IMR-90 (cell line): ENCODE results near the gene SSPN. TPM values are rescaled to one million over a fixed set of nuclear protein-coding genes. Genes with fewer than 3 reads are reported as not detected.

Experiments used
- ATAC-seq: fragments of 200-7000 bp; cut with Tn5 transposase; 2 replicates; pipeline ENCODE4 v1.9.1; 2020; ENCODE audit warnings: low read depth, mild to moderate bottlenecking, moderate library complexity
- BruUV-seq: library from RNA; stranded (reverse); fragments of 400-500 nt; replicated peaks from 2 replicates; lab custom pipeline; 2021; lab: Mats Ljungman, UMichigan
- CTCF ChIA-PET: fragments of 300-600 bp; formaldehyde crosslinking; extraction: SDS; loops from one replicate; lab custom pipeline; 2021; ENCODE audit warnings: antibody characterized with exemption; lab: Yijun Ruan, JAX
- POLR2A ChIA-PET: fragments of 300-600 bp; sonication (Branson Sonifier 250); formaldehyde crosslinking; loops from one replicate; lab custom pipeline; 2022; ENCODE audit warnings: antibody characterized with exemption; ENCODE audit not compliant: unreplicated experiment; lab: Charles Lee
- DNase-seq: peaks from one replicate; pipeline ENCODE4 v3.0.0; 2013
- H2AFZ ChIP-seq: replicated peaks from 2 replicates; pipeline ENCODE3; 2013; ENCODE audit warnings: low read length, mild to moderate bottlenecking; ENCODE audit not compliant: poor library complexity
- H2AK5ac ChIP-seq: 2 replicates; pipeline ENCODE4 v1.6.1; 2013; ENCODE audit warnings: low read depth, low read length, inconsistent platforms
- H2AK9ac ChIP-seq: replicated peaks from 2 replicates; pipeline ENCODE3; 2013; ENCODE audit warnings: mild to moderate bottlenecking, low read depth, low read length, moderate library complexity; ENCODE audit not compliant: poor library complexity
- H2BK120ac ChIP-seq: 2 replicates; pipeline ENCODE4 v1.6.1; 2013; ENCODE audit warnings: low read depth, low read length, inconsistent platforms
- H2BK15ac ChIP-seq: 3 replicates; pipeline ENCODE4 v1.6.1; 2013; ENCODE audit warnings: low read depth, low read length, inconsistent platforms
- H2BK20ac ChIP-seq: 2 replicates; pipeline ENCODE4 v1.6.1; 2013; ENCODE audit warnings: low read depth, mild to moderate bottlenecking, inconsistent platforms, low read length, moderate library complexity
- H2BK5ac ChIP-seq: 2 replicates; pipeline ENCODE4 v1.6.1; 2013; ENCODE audit warnings: mild to moderate bottlenecking, low read depth, low read length, inconsistent platforms; ENCODE audit not compliant: poor library complexity, severe bottlenecking
- H3K14ac ChIP-seq: replicated peaks from 2 replicates; pipeline ENCODE4 v1.6.1; 2013; ENCODE audit warnings: low read depth, low read length, inconsistent platforms
- H3K18ac ChIP-seq: 2 replicates; pipeline ENCODE4 v1.6.1; 2013; ENCODE audit warnings: low read depth, low read length, control low read depth
- H3K23ac ChIP-seq: 2 replicates; pipeline ENCODE4 v1.6.1; 2013; ENCODE audit warnings: low read depth, low read length, inconsistent platforms
- H3K27ac ChIP-seq: 2 replicates; pipeline ENCODE4 v1.5.1; 2013; ENCODE audit warnings: mild to moderate bottlenecking, control low read depth, low read length; ENCODE audit not compliant: insufficient read depth
- H3K27me3 ChIP-seq: 2 replicates; pipeline ENCODE4 v1.6.1; 2013; ENCODE audit warnings: low read length; ENCODE audit not compliant: control insufficient read depth, insufficient read depth
- H3K36me3 ChIP-seq: 2 replicates; pipeline ENCODE4 v1.6.1; 2013; ENCODE audit warnings: low read length, mixed read lengths; ENCODE audit not compliant: control insufficient read depth, insufficient read depth
- H3K4ac ChIP-seq: 2 replicates; pipeline ENCODE4 v1.6.1; 2013; ENCODE audit warnings: low read depth, low read length, inconsistent platforms
- H3K4me1 ChIP-seq: 2 replicates; pipeline ENCODE4 v1.6.1; 2013; ENCODE audit warnings: low read length, mixed read lengths; ENCODE audit not compliant: control insufficient read depth, insufficient read depth
- H3K4me2 ChIP-seq: 2 replicates; pipeline ENCODE4 v1.6.1; 2013; ENCODE audit warnings: low read depth, mild to moderate bottlenecking, control low read depth, low read length, moderate library complexity
- H3K4me3 ChIP-seq: 2 replicates; pipeline ENCODE4 v1.5.1; 2013; ENCODE audit warnings: low read depth, mild to moderate bottlenecking, control low read depth, low read length, moderate library complexity; ENCODE audit not compliant: insufficient read depth
- H3K56ac ChIP-seq: 2 replicates; pipeline ENCODE4 v1.6.1; 2013; ENCODE audit warnings: low read length, inconsistent platforms; ENCODE audit not compliant: insufficient read depth; ENCODE audit errors: extremely low read depth
- H3K79me1 ChIP-seq, 2 experiments: 2 replicates each; pipeline ENCODE4 v1.6.1; 2013; ENCODE audit warnings: low read length in 2 of 2, inconsistent platforms in 1 of 2, low read depth in 1 of 2
- H3K9ac ChIP-seq: 2 replicates; pipeline ENCODE4 v1.6.1; 2013; ENCODE audit warnings: low read depth, low read length, control low read depth
- H3K9me1 ChIP-seq: 2 replicates; pipeline ENCODE4 v1.6.1; 2013; ENCODE audit warnings: low read length, inconsistent platforms; ENCODE audit not compliant: insufficient read depth
- H3K9me3 ChIP-seq: 2 replicates; pipeline ENCODE4 v1.6.1; 2013; ENCODE audit warnings: low read length; ENCODE audit not compliant: control insufficient read depth, insufficient read depth
- H4K20me1 ChIP-seq: 2 replicates; pipeline ENCODE4 v1.6.1; 2013; ENCODE audit warnings: low read length, inconsistent platforms; ENCODE audit not compliant: insufficient read depth
- H4K5ac ChIP-seq: 2 replicates; pipeline ENCODE4 v1.6.1; 2013; ENCODE audit warnings: mild to moderate bottlenecking, low read depth, low read length, control low read depth
- H4K8ac ChIP-seq, 2 experiments: 2 replicates each; pipeline ENCODE4 v1.6.1; 2013; ENCODE audit warnings: low read depth in 2 of 2, low read length in 2 of 2, control low read depth in 1 of 2, inconsistent platforms in 1 of 2
- H4K91ac ChIP-seq: 2 replicates; pipeline ENCODE4 v1.6.1; 2013; ENCODE audit warnings: low read depth, low read length, inconsistent platforms; ENCODE audit not compliant: insufficient read depth
- CEBPB ChIP-seq: IDR thresholded peaks from 2 replicates; pipeline ENCODE4 v1.6.1; 2012; ENCODE audit warnings: low read depth, low read length, improper control_type of control experiment
- CHD1 ChIP-seq: IDR thresholded peaks from 2 replicates; pipeline ENCODE4 v1.6.1; 2012; ENCODE audit warnings: low read depth, low read length, improper control_type of control experiment
- MXI1 ChIP-seq: IDR thresholded peaks from 2 replicates; pipeline ENCODE4 v1.6.1; 2012; ENCODE audit warnings: low read depth, mild to moderate bottlenecking, low read length, moderate library complexity, borderline replicate concordance
- POLR2A ChIP-seq: IDR thresholded peaks from 2 replicates; pipeline ENCODE4 v1.6.1; 2012; ENCODE audit warnings: mild to moderate bottlenecking, low read depth, low read length
- RCOR1 ChIP-seq: IDR thresholded peaks from 2 replicates; pipeline ENCODE4 v1.6.1; 2012; ENCODE audit warnings: mild to moderate bottlenecking, low read length, improper control_type of control experiment; ENCODE audit not compliant: insufficient replicate concordance
- RFX5 ChIP-seq: IDR thresholded peaks from 2 replicates; pipeline ENCODE4 v1.8.0; 2012; ENCODE audit warnings: low read depth, mild to moderate bottlenecking, low read length, moderate library complexity
- SMC3 ChIP-seq: fragments of 150-350 bp; IDR thresholded peaks from 2 replicates; pipeline ENCODE4 v1.6.1; 2016; ENCODE audit warnings: low read depth, mild to moderate bottlenecking, antibody characterized with exemption, low read length, moderate library complexity
- WGBS, 2 experiments: methylation state at CpG; one replicate each; pipeline versions ENCODE4 v1.1.5 to v1.1.7; 2013; ENCODE audit warnings: missing lambda C conversion rate in 2 of 2; ENCODE audit not compliant: insufficient read length in 1 of 2; ENCODE audit errors: extremely low coverage in 2 of 2; 5-methylcytosine and 5-hydroxymethylcytosine counted together
- dilution Hi-C: fragments of 300-500 bp; cut with HindIII; formaldehyde crosslinking; loops from one replicate; pipeline ENCODE4 v1.14.3; 2018; ENCODE audit warnings: low sequenced_read_pairs; ENCODE audit not compliant: unreplicated experiment
- in situ Hi-C: fragments of 300-500 bp; cut with MboI; formaldehyde crosslinking; loops from 3 replicates; pipeline ENCODE4 v1.14.3; 2019; ENCODE audit warnings: low sequenced_read_pairs, inconsistent platforms, mixed read lengths
- intact Hi-C: fragments of 100-400 bp; cut with micrococcal nuclease; formaldehyde crosslinking; loops from 2 replicates; pipeline ENCODE4 v1.10.0; 2022
- polyA plus RNA-seq, 3 experiments: library from polyadenylated mRNA; depleted of rRNA; stranded (reverse); fragments of >200 nt; gene quantifications; 2 replicates each; pipeline ENCODE4 v1.2.3, GENCODE V29; 2012; ENCODE audit warnings: low replicate concordance in 1 of 3
- total RNA-seq: library from RNA; depleted of rRNA; stranded (reverse); fragments of >200 nt; gene quantifications from 2 replicates; pipeline ENCODE4 v1.2.3, GENCODE V29; 2012
- TF ChIP-seq, protein P1 (sequence below): conservative IDR thresholded peaks from 2 replicates; pipeline ENCODE4 v1.5.1; 2012; ENCODE audit warnings: mild to moderate bottlenecking, low read depth, low read length, improper control_type of control experiment
- TF ChIP-seq, protein P2 (sequence below): fragments of 150-350 bp; IDR thresholded peaks from 2 replicates; pipeline ENCODE4 v1.6.1; 2016; ENCODE audit warnings: low read depth, mild to moderate bottlenecking, low read length, moderate library complexity, borderline replicate concordance
- TF ChIP-seq, protein P3 (sequence below): fragments of 150-350 bp; IDR thresholded peaks from 2 replicates; pipeline ENCODE4 v1.6.1; 2017; ENCODE audit warnings: mild to moderate bottlenecking, antibody characterized with exemption, low read length, low read depth

The SSPN gene
- total and polyA plus RNA-seq, 2 of the 4 experiments (the other 2 are of a cell fraction): 3.5 to 5.6 TPM

DNA sequence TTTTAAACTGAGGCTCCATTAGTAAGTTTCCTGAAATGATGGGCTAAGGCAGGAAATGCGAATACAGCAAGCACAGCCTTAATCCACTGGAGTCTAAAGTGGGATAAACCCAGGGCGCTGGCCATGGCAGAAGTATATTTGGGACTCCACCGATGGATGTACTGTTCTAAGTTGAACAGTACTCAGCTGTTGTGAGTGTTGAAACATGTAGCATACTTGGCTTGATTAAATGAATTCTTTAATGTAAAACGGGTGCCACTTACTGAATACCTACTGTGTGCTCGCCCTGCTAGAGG lies 996 bp downstream of the SSPN start:
- ChIA-PET CTCF (interaction anchor here (1.1 kb wide), 1 partner anchor 45 kb away, joined by 3 read pairs; no protein-coding TSS in a partner anchor), POLR2A (no interaction called here)
- Histone ChIP-seq H3K27ac (no peak overlapping the region), H2BK20ac (peak overlapping the region; percentile 60; the same call in 1 of the 2 replicates), H3K9ac (peak overlapping the region; percentile 73; the same call in 1 of the 2 replicates), H3K14ac (peak overlapping the region; percentile 92), H3K18ac (peak overlapping the region; percentile 26), H3K56ac (peak overlapping the region; percentile 72), H3K9me1 (no peaks in the 10 kb centered on the region), H2AK5ac (0 out of 2 replicates have a peak overlapping the region, but pooled peaks have one; percentile 28), H3K23ac (peak overlapping the region; percentile 87; the same call in 1 of the 2 replicates), H3K4ac (peak overlapping the region; percentile 90; the same call in 1 of the 2 replicates), H4K91ac (peak overlapping the region; percentile 91), H3K4me1 (peaks cover 2% of the 10 kb centered on the region), H4K8ac (peak overlapping the region; percentile 86 to 97), H4K5ac (peak overlapping the region; percentile 35; the same call in 1 of the 2 replicates), H3K79me1 (peaks cover 4 to 5% of the 10 kb centered on the region in 2 experiments; a peak in 1 of 4 replicates), H2BK120ac (peak overlapping the region; percentile 71), H3K27me3 (no peaks in the 10 kb centered on the region), H2AK9ac (no peak overlapping the region), H3K36me3 (no peaks in the 10 kb centered on the region), H4K20me1 (no peaks in the 10 kb centered on the region), H3K4me2 (peak overlapping the region; percentile 93), H3K4me3 (peak overlapping the region; percentile 51), H3K9me3 (no peaks in the 10 kb centered on the region), H2BK5ac (peak overlapping the region; percentile 71), H2BK15ac (peak overlapping the region; percentile 78; the same call in 2 of the 3 replicates), H2AFZ (peak overlapping the region; percentile 98)
- dilution Hi-C loops: no loop called here
- in situ Hi-C loops: no loop called here
- peak; percentile 25 for DNase-seq
- no TSS peak for BruUV-seq
- intact Hi-C loops: loop anchor here (5.0 kb wide), 2 partner anchors 69 to 456 kb away; partner anchors contain the start of gene BHLHE41
- 50% methylated on average over 2 of the region's 5 CpGs; no CpG with 5 or more reads in 1 of the 2 experiments for WGBS, 2 experiments
- TF ChIP-seq RFX5 (no peak), CHD1 (no peak), SMC3 (no peak), POLR2A (no peak), CEBPB (no peak), RCOR1 (no peak), MXI1 (no peak)
- TF ChIP-seq, protein P1, sequence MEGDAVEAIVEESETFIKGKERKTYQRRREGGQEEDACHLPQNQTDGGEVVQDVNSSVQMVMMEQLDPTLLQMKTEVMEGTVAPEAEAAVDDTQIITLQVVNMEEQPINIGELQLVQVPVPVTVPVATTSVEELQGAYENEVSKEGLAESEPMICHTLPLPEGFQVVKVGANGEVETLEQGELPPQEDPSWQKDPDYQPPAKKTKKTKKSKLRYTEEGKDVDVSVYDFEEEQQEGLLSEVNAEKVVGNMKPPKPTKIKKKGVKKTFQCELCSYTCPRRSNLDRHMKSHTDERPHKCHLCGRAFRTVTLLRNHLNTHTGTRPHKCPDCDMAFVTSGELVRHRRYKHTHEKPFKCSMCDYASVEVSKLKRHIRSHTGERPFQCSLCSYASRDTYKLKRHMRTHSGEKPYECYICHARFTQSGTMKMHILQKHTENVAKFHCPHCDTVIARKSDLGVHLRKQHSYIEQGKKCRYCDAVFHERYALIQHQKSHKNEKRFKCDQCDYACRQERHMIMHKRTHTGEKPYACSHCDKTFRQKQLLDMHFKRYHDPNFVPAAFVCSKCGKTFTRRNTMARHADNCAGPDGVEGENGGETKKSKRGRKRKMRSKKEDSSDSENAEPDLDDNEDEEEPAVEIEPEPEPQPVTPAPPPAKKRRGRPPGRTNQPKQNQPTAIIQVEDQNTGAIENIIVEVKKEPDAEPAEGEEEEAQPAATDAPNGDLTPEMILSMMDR: no peak
- TF ChIP-seq, protein P2, sequence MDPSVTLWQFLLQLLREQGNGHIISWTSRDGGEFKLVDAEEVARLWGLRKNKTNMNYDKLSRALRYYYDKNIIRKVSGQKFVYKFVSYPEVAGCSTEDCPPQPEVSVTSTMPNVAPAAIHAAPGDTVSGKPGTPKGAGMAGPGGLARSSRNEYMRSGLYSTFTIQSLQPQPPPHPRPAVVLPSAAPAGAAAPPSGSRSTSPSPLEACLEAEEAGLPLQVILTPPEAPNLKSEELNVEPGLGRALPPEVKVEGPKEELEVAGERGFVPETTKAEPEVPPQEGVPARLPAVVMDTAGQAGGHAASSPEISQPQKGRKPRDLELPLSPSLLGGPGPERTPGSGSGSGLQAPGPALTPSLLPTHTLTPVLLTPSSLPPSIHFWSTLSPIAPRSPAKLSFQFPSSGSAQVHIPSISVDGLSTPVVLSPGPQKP: no peak
- TF ChIP-seq, protein P3, sequence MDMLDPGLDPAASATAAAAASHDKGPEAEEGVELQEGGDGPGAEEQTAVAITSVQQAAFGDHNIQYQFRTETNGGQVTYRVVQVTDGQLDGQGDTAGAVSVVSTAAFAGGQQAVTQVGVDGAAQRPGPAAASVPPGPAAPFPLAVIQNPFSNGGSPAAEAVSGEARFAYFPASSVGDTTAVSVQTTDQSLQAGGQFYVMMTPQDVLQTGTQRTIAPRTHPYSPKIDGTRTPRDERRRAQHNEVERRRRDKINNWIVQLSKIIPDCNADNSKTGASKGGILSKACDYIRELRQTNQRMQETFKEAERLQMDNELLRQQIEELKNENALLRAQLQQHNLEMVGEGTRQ: no peak
- peak; percentile 18 for ATAC-seq
